NCI-H1092 (cell line): ENCODE results near the gene SLFN11.
"Not testable (repeated sequence)": the region's sequence is repeated elsewhere in the genome, so short reads cannot be mapped to it uniquely, and the experiment has no call there.

Experiments
- DNase-seq: peaks from one replicate; lab custom pipeline; 2025; lab: John Stamatoyannopoulos, UW

SLFN11 gene

GRCh38 chr17:35352284-35352683, 21.1 kb downstream of the SLFN11 start:
- DNase-seq, result no peak

GRCh38 chr17:35350493-35350892, 22.9 kb downstream of the SLFN11 start:
- no peak for DNase-seq

- DNase-seq, result no peak
Observed at GRCh38 chr17:35345926-35346771, 27.3 kb downstream of the SLFN11 start.

- DNase-seq, result no peak
Observed at GRCh38 chr17:35345445-35345925, 27.9 kb downstream of the SLFN11 start.

GRCh38 chr17:35344262-35344661, 29.2 kb downstream of the SLFN11 start:
- DNase-seq, result no peak

- DNase-seq, result no peak
Observed at GRCh38 chr17:35342276-35342675, 31.1 kb downstream of the SLFN11 start.

GRCh38 chr17:35341411-35341992, 31.9 kb downstream of the SLFN11 start:
- DNase-seq, result no peak

GRCh38 chr17:35338230-35338629, 35.2 kb downstream of the SLFN11 start:
- DNase-seq, result no peak

- DNase-seq, result no peak
Observed at GRCh38 chr17:35337364-35337763, 36.1 kb downstream of the SLFN11 start.

GRCh38 chr17:35333578-35333977, 39.8 kb downstream of the SLFN11 start:
- not testable (repeated sequence) for DNase-seq

GRCh38 chr17:35322749-35323148, 50.7 kb downstream of the SLFN11 start:
- DNase-seq, result no peak

- no peak for DNase-seq
Observed at GRCh38 chr17:35315971-35316370, 57.5 kb downstream of the SLFN11 start.

- DNase-seq, result no peak
Observed at GRCh38 chr17:35315283-35315682, 58.1 kb downstream of the SLFN11 start.

- DNase-seq, result no peak
Observed at GRCh38 chr17:35314415-35315216, 58.8 kb downstream of the SLFN11 start.

GRCh38 chr17:35313875-35314409, 59.5 kb downstream of the SLFN11 start:
- DNase-seq, result no peak

- no peak for DNase-seq
Observed at GRCh38 chr17:35312790-35313711, 60.4 kb downstream of the SLFN11 start.

GRCh38 chr17:35312346-35312745, 61.1 kb downstream of the SLFN11 start:
- DNase-seq, result no peak

- DNase-seq, result not testable (repeated sequence)
Observed at GRCh38 chr17:35309345-35309744, 64.1 kb downstream of the SLFN11 start.
